ENCODE results near the gene STPG2.

DNA sequence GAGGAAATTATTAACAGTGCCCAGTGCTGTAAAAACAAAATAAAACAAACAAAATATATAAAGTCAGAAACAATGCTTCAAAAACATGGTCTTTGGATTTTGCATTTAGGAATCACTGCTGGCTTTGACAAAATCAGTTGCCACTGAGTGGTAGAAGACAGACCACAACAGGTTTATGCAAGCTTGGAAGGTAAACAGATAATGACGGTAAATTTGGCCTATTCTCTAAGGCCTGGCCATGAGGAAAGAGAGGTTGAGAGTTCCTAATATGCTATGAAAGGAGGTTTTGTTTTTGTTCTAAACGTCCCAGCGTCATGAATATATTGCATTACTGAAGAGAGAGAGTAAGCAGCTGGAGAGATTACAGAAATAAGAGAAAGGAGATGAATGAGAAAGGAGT is 629.4 kb downstream of the STPG2 start:
- TF ChIP-seq, protein P1, sequence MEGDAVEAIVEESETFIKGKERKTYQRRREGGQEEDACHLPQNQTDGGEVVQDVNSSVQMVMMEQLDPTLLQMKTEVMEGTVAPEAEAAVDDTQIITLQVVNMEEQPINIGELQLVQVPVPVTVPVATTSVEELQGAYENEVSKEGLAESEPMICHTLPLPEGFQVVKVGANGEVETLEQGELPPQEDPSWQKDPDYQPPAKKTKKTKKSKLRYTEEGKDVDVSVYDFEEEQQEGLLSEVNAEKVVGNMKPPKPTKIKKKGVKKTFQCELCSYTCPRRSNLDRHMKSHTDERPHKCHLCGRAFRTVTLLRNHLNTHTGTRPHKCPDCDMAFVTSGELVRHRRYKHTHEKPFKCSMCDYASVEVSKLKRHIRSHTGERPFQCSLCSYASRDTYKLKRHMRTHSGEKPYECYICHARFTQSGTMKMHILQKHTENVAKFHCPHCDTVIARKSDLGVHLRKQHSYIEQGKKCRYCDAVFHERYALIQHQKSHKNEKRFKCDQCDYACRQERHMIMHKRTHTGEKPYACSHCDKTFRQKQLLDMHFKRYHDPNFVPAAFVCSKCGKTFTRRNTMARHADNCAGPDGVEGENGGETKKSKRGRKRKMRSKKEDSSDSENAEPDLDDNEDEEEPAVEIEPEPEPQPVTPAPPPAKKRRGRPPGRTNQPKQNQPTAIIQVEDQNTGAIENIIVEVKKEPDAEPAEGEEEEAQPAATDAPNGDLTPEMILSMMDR (IDR thresholded peaks at IDR 0.05) = no peak
- TF ChIP-seq POLR2A (IDR thresholded peaks at IDR 0.05) = no peak
